Measurements from ENCODE around the gene PPM1F.

Gene PPM1F

DNA sequence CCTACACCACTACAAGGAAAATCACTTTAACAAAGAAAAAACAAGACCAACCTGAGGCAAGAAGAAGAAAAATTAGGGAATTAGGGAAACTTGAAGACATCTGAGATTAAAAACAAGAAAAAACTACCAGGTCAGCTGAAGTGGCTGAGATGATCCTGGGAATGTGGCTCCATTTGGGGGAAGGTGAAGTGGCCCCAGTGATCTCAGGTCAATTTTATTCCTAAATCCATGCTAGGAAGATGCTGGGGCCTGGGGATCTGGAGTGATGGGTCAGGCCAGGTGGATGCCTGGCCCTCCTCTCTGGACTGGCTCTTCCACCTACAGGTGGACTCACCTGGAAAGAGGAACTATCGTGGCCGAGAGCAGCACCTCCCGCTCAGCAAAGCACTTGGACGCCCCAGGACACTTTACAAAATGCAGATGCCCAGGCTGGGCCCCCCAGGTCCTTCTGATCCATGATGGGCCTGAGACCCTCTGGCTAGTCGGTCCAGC, 23.3 kb upstream of the PPM1F start:
- no peak for FAIRE-seq

DNA sequence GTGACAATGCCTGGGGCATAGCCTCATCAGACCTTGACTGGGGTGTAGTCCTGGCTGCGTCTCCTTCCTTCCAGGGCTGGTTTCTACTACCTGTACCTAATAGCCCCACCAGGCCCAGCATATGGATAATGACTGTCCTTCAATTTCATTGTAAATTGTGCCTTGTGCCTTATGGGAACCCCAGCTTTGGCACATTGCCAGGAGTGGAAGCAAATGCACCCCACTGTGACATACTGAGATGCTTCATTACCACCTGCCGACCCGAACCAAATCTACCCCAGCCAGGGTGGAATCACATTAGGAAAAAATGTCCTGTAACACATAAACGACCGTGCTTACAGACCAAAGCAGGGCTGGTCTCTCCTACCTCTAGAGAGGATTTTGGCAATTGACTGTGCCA, 22.6 kb upstream of the PPM1F start:
- FAIRE-seq, result no peak

DNA sequence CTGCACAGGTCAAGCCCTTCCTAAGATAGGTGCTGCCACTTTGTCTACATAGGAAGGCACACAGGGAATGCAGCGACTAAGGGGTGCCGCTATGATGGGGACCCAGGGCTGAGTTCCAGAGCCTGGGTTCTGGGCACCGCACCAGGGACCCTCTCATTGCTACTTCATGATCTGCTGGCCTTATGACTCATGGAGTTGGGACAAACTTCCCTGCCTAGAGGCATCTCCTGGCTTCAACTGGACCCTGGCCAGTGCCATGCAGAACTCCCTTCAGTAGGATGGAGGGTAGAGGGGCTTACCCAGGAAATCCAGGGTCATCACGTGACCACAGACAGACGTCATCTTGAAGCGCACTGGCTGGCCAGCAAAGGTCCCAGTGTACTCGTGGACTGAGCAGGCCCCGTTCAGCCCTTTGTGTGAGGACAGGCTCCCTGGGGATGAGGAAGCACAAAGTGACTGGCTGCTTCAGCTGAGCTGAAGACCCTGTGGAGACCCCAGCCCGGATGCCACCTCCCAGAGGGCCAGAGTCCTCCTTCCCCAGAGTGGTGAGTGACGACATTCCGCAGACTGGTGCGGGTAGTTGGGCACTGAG, 21.5 kb upstream of the PPM1F start:
- no peak for FAIRE-seq

DNA sequence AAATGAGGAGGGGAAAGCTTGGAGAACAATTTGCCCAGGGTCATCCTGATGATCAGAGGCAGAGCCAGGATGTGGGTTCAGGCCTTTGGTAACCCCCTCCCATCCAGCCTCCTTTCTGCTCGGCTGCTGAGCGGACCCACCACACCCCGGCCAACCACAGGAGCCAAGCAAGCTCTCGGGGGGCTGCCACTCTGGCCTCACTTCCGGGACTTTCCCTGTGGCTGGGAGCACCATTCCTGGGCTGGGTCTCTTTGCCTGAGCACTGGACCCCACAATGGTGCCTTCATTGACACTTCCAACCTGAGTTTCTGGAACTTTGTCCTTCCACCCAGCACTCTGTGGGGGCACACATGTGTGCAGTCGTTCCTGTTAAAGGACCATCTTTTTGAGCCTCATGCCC, 20.2 kb upstream of the PPM1F start:
- no peak for FAIRE-seq

DNA sequence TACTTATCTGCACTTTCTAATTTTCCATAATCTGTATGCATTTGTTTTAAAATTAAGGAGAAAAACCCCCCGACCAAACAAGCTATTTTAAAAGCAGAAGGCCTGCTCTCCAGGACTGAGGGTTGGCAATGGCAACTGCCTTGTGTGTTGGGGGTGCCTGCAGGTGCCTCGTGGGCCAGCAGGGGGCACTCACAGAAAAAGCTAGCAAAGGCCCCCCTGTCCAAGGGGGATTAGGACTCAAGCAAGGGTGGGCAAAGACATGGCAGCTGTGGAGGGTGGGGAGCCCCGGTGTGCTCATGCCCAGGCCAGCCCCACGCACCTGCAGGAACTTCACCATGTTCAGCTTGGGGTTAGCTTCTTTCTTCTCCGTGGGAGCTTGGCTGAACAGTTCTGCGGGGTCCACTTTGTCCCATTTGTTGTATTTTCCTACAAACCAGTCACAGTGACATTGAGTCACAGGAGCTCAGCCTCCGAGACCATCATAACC, 19.7 kb upstream of the PPM1F start:
- no peak for FAIRE-seq

DNA sequence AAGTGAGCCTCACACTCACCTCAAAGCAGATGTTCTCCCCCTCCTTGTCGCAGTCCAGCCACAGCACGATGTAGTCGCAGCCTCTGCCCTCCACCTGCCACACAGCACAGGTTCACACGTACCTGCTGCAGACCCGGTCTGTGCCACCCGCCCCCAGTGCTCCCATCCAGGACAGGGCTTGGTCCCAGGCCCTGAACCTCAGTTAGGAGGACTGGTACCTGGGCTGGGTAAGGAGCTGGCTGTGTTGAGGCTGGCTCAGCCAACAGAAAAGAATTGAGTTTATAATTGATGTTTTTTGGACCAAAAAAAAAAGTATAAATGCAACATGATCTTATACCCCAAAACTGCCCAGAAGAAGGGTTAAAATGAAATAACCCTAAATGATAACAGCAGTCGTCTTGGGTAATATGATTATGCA, 19.2 kb upstream of the PPM1F start:
- FAIRE-seq, result no peak

DNA sequence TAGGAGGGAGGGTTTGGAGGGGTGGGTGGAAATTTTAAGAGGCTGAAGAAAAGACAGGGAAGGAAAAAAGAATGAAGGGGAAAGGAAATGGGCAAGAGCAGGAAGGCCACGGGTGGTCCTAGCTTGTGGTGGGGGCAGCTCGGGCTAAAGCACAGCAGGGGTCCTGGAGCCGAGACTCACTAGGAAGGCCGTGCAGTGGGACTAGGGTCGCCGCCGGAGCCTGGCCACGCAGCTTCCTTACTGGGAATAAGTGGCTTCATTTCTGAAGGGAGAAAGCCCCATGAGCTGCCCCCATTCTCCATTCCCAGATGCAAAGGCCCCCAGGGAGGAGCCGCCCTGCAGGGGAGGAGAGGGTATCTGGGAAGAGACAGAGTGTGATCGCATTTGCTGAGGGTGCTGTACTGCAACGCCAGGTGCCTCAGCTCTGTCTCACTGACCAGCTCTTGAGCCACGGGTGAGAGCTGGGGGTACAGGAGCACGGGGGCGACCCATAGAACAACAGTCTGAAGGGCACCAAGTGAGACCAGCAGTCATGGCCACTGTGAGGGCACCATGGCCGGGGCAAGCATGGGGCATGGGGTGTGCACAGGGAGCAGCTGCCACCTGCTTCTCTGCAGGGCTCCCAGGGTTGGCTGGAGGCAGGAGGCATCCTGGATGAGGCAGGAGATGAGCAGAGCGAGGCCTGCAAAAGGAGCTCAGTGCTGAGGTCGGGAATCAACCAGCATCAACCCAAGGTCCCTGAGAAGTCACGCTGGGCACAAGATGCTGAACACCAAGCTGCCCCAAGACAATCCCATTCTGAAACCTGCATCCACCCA, 18.4 kb upstream of the PPM1F start:
- no peak for FAIRE-seq

DNA sequence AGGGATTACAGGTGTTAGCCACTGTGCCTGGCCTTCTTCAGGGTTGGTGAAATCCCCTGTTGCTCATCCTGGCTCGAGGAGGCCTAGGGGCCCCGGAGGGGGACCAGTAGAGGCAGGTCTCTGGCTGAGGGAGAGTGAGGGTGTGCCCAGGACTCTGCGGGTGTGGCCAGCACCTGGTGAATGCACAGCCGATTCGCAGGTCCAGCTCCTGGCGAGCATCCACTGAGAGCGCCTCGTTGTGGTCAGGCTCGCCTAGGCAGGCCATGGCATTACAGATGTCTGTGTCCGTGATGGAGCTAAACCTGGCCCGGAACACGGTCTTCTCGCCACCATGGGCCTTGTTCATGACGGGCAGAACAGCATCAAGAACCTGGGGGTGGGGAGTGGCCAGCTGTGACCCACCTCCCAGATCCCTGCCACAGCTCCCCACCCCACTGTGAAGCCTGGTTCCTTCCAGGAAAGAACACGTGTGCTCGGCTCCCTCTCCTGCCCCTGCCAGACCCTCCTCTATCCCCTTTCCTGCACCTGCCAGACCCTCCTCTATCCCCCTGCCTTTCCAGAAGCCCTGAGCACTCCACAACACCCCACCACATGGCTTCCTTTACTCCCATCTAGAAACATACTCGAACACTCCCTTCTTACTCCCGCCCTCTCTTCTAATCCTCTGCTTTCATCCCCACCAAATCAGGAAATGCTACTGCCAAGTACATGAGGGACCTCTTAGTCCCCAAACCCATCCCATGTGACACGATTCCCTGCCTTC, 17.6 kb upstream of the PPM1F start:
- FAIRE-seq, result no peak

DNA sequence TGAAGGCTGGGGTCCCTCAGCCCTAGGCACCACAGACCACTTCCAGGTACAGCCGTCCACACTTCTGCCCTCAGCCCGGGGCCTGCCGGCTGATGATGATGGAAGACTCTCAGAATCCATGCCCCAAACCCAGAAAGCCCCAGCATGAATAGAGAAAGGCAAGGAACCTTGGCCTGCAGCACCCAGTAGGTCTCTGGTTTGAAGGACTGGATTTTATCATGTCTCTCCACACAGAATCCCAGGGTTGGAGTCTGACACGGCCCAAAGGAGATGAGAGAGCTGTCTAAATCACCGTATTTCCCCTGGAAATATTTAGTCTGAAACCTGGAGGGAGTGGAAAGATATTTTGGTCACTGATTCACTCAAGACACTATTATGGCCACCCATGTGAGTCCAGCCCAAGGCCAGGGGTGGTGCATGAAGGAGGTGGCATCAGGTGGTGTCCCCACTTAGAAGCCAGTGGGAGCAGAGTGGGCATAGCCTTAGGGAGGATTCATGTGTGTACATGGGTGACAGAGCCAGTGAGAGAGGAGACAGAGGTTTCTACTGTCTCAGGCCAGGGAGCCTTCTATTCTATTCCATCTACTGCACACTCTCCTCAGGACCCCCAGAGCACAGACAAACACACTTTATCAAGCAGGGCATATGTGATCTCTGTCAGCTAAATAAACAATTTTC, 15.9 kb upstream of the PPM1F start:
- no peak for FAIRE-seq

DNA sequence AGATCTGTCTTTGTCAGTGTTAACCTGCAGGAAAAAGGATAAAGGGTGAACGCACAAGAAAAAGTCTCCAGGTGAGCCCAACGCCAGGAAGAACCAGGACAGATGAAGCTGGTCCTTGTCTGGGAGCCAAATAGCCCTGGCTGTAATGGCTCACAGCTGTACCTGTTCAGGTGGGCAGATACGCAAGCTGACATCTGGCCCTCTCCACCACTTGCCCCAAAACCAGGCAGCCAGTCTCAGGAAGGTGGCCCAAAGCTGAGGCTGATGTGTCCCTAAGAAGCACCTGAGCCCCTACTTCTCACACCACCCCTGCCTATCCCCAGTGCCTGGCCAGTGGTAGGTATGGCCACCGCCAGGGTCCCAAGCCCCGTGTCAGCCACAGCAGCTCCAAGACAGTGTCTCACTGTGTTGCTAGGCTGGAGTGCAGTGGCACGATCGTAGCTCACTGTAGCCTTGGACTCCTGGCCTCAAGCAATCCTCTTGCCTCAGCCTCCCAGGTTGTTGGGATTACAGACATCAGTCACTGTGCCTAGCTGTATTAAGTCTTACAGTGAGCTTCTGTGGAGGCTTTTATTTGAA, 15.1 kb upstream of the PPM1F start:
- FAIRE-seq, result no peak

DNA sequence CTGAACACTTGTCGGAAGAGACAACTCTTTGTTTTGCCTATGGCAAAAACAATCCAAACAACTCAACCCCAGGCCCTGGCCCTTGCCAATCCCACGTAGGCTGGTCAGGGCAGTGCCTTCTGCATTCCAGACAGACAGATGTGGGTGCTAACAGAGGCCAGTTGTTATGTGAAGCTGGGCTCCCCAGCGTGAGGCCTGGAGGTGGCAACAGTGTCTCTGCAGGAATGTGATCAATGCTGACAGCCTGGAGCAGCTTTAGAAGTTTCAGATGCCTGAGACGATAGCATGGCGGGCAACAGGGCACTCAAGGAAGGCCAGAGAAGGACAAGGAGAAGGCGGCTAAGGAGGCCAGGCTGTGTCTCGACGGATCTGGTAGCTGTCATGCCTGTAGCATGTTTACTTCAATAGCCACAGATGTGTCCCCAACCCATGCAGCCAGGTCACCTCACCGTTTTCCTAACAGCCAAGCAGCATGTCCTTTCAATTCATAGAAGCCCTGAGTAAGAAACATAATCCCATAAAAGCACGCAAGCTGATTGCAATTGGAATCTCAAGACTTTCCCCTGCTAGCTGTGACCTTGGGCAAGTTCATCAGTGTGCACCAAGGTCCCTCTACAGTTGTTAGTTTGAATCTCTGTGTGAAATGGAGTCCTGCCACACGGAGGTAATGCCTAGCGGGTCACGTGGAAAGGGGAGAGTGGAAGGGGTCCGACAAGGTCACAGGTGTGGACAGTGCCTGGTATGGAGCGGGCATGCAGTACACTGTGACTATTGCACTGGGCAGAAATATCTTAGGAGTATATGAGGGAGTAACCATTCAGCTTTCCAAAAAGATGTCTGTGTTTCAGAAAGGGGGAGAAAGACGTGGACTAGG, 14.2 kb upstream of the PPM1F start:
- no peak for FAIRE-seq

DNA sequence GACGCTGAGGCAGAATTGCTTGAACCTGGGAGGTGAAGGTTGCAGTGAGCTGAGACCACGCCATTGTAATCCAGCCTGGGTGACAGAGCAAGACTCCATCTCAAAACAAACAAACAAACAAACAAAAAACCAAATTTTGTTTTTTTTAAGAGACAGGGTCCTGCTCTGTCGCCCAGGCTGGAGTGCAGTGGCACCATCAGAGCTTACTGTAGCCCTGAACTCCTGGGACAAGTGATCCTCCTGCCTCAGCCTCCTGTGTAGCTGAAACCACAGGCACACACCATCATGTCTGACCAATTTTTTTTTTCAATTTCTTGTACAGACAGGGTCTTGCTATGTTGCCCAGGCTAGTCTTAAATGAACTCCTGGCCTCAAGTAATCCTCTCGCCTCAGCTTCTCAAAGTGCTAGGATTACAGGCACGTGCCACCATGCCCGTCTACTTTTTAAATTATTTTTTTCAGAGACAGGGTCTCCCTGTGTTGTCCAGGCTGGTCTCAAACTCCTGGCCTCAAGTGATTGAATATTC, 13.2 kb upstream of the PPM1F start:
- no peak for FAIRE-seq

DNA sequence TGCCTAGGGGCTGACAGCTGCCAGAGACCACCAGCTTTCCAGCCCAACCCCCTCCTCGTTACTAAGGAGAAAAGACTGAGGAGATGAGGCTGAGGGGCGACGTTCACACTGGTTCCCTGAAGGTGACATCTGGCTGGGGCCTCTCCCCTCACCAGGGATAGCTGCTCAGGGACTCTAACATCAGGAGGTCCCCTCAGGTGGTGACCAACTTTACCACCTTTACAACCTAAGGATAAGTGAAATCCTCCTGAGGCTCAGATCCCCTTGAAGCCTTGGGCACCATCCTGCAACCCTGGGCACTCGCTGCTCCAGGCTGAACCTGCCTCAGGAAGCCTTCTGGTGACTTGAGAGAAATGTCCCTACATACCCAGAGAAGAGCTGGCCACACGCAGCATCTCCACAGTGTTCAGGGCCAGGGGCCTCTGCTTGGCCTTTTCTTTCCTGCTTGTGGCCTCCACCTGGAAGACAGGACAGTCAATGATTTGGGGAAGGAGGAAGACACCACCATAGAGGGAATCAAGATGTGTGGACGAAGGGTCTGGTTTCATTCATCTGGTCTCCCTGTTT, 12.4 kb upstream of the PPM1F start:
- FAIRE-seq, result no peak

DNA sequence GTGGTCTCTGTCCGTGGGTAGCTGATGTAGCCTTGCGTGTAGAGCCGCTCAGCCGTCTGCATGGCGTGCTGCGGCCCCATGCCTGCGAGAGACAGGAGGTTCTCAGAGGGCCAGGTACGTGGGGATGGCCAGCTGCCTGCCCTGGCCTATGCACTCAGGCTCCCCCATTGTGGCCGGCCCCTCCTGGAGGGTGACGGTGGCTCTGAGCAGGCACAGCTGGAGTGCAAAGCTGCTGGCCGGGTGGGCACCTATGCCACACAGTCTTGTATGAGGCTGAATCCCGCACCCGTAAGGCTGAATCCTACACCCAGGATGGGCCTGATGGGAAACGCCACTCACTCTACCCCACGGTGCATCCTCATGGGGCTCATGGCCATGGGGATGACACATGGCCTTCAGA, 11.6 kb upstream of the PPM1F start:
- no peak for FAIRE-seq

DNA sequence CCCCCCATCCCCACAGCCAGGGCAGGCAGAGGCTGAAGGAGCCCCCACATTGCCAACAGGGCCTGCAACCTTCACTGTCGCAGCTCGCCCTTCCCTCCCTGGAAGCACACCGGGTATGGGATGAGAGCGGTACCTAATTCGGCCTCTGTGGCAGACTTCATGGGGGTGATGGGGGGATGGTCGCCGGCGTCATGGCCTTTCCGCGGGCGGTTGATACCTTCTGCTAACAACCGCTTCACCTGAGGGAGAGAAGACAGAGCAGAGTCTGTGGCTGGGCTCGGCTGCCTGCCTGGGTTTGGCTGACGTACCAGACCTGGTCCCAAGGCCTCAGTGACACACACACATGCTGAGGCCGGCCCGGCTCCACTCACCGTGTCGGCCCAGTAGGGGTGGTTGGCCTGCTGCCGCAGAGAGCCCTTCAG, 11.2 kb upstream of the PPM1F start:
- FAIRE-seq, result no peak

DNA sequence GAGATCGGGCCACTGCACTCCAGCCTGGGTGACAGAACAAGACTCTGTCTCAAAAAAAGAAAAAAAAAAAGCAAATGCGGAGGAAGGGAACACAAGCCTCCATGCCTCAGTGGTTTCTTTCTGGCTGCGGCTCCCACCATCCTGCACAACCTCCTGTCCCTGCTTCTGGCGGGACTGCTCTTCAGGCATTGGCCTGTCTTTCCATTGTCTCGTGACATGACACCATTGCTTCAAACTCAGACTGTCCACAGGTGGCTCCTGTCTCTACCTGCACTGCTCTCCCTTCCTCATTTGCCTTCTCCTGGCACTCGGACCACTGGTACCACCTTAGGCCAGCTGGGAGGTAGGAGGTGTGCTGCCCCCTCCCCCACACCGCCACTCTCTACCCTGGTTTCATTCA, 10.6 kb upstream of the PPM1F start:
- FAIRE-seq, result no peak

DNA sequence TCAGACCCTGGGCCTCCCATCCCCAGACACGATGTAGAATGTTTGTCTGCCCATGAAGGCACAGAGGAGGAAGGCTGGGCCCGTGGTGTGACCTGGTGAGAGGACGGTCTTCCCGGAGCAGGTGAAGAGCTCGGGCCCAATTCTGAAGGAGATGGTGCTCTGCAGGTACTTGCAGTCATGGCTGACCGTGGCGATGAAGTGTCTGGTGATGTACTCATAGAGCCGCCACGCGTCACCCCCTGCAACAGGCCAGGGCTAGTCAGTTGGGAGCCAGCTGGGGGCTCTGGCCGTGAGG, 10.0 kb upstream of the PPM1F start:
- FAIRE-seq, result no peak

DNA sequence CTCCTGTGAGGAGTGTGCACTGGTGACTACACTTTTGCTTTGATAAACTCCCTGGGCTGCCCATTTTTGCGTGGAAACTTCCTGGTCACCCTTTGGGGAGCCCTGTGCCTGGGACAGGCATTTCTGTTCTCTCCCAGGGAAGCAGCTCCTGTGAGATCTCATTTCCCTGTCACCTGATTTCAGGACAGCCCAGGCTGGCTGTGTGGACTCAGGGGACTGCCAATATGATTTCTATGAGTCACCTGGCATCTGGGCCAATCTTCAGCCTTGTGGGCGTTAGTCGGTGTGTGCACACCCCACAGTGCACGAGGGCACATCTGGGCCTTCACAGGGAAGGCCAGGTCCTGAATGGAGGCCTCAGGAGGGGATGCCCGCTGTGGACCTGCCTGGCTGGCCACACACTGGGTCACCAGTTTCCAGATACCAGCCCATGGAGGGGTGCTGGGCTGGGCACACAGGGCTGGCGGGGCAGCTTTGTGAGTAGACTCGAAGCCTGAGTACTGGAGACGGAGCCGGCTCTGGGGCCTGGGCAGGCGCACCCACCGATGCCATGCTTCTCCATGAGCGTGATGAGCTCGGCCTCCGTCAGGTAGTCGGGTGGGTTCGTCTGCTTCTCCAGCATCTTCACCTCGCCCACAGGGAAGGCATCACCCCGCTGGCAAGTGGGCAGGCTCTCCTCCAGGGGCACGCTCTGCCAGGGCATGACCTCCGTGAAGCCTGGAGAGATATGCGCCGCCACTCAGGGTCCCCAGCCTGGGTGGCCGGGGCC, 9.4 kb upstream of the PPM1F start:
- FAIRE-seq, result no peak

DNA sequence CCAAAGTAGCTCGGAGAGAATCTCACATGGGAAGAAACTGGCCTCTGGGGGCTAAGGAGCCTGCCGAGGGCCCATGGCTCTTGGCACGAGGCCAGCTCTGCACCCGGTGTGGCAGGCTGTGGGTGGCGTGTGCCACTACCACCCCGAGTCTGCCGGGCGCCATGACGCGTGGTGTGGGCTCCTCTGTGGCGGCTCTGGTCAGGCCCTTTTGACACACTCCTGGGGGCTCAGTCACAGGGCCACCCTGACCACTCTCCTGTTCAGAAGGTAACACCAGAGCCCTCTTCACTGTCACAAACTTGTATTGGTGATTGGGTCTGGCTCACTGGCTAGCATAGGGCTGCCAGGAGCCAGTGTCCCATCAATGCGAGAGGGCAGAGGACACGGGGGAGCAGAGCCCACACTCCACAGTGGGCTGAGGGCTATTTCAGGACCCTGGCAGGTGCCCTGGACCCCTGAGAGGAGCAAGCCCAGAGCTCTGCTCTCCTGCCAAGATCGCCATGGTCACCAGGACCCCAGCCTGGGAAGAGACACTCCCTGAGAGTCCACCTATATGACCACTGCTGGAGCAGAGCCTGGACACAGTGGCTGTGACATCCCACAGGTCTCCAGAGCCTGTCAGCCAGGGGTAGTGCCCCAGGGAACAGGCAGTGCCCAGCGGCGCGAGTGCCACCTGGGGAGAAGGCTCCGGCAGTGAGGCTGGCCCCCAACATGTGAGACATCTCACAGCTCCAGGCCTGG, 8.6 kb upstream of the PPM1F start:
- no peak for FAIRE-seq
